ENCODE measurements around the gene C4orf51.

Gene C4orf51

GRCh38 chr4:145730026-145730425 lies 50.1 kb downstream of the C4orf51 start:
- DNase-seq (no peak), ATAC-seq (no peak)
- Mint-ChIP-seq H3K4me1 (peaks cover 23% of the 10 kb centered on the region), H3K27ac (no peak overlapping the region), H3K9me3 (no peaks in the 10 kb centered on the region), H3K4me3 (no peak overlapping the region), H3K27me3 (peaks cover 20% of the 10 kb centered on the region), H3K36me3 (ENCODE audit: low read depth) (no peaks in the 10 kb centered on the region)

DNA sequence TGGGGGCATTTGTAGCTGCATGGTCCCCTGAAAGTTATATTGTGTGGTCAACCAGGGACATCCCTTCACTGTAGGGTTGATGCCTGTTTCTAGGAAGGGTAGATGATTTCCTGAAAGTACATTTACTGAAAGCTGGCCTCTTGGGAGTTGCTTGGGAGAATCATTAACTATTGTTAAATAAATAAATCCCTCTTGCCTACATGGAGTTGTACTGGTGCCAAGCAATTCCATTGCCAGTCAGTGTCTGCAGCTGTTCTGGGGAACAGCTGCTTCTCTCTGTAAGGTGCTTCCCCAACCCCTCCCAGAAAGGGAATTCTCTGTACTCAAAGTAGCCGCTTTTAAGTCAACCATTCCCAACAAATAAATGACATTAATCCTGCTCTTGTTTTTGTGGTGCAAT lies 51.1 kb downstream of the C4orf51 start:
- H3K9me3 Mint-ChIP-seq = no peaks in the 10 kb centered on the region
- H3K27me3 Mint-ChIP-seq = peaks cover 20% of the 10 kb centered on the region
- DNase-seq (no peak), ATAC-seq (no peak)
- no peak overlapping the region for H3K27ac Mint-ChIP-seq
- H3K36me3 Mint-ChIP-seq (ENCODE audit: low read depth) = no peaks in the 10 kb centered on the region
- peaks cover 23% of the 10 kb centered on the region for H3K4me1 Mint-ChIP-seq
- H3K4me3 Mint-ChIP-seq = no peak overlapping the region

- Mint-ChIP-seq H3K4me3 (peak overlapping the region; percentile 71), H3K9me3 (no peaks in the 10 kb centered on the region), H3K27me3 (peaks cover 20% of the 10 kb centered on the region), H3K4me1 (peaks cover 23% of the 10 kb centered on the region), H3K27ac (no peak overlapping the region), H3K36me3 (ENCODE audit: low read depth) (no peaks in the 10 kb centered on the region)
- DNase-seq = no peak
- ATAC-seq = no peak
Measured at GRCh38 chr4:145732001-145732815, 52.3 kb downstream of the C4orf51 start.

- peaks cover 18% of the 10 kb centered on the region for H3K27me3 Mint-ChIP-seq
- peak; percentile 88 for DNase-seq
- peak; percentile 91 for ATAC-seq
- H3K36me3 Mint-ChIP-seq (ENCODE audit: low read depth) = no peaks in the 10 kb centered on the region
- H3K27ac Mint-ChIP-seq = no peak overlapping the region
- H3K4me1 Mint-ChIP-seq = peaks cover 23% of the 10 kb centered on the region
- no peaks in the 10 kb centered on the region for H3K9me3 Mint-ChIP-seq
- peak overlapping the region; percentile 71 for H3K4me3 Mint-ChIP-seq
Measured at GRCh38 chr4:145732895-145733880, 53.2 kb downstream of the C4orf51 start.

DNA sequence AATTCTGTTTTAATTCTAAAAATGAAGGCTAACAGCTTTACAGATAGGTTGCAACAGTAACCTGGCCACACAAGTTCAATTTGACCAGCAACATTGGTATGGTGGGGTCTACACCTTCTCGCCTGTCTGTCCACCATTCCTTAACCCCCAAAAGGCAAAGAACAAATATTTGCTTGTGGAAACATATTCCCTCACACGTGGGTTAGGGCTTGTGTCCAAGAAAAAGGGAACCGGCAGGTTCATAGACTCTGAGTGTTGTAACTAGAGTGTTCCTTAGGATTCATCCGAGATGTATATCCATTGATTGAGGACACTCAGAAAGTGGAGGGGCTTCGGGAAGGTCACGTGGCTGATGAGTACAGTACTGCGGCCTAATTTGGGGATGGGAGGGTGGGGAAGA lies 54.1 kb downstream of the C4orf51 start:
- Mint-ChIP-seq H3K36me3 (ENCODE audit: low read depth) (no peaks in the 10 kb centered on the region), H3K27ac (no peak overlapping the region), H3K4me3 (peak overlapping the region; percentile 71), H3K9me3 (no peaks in the 10 kb centered on the region), H3K27me3 (peaks cover 15% of the 10 kb centered on the region), H3K4me1 (peaks cover 23% of the 10 kb centered on the region)
- ATAC-seq = no peak
- no peak for DNase-seq

GRCh38 chr4:145734576-145735346 lies 54.8 kb downstream of the C4orf51 start:
- Mint-ChIP-seq H3K27me3 (peaks cover 11% of the 10 kb centered on the region), H3K27ac (no peak overlapping the region), H3K4me1 (peaks cover 23% of the 10 kb centered on the region), H3K9me3 (no peaks in the 10 kb centered on the region), H3K4me3 (no peak overlapping the region), H3K36me3 (ENCODE audit: low read depth) (no peaks in the 10 kb centered on the region)
- no peak for DNase-seq
- ATAC-seq = peak; percentile 18

- H3K4me1 Mint-ChIP-seq = peaks cover 23% of the 10 kb centered on the region
- no peaks in the 10 kb centered on the region for H3K36me3 Mint-ChIP-seq (ENCODE audit: low read depth)
- DNase-seq (no peak), ATAC-seq (no peak)
- no peak overlapping the region for H3K27ac Mint-ChIP-seq
- H3K4me3 Mint-ChIP-seq = no peak overlapping the region
- H3K9me3 Mint-ChIP-seq = no peaks in the 10 kb centered on the region
- peaks cover 8% of the 10 kb centered on the region for H3K27me3 Mint-ChIP-seq
Measured at GRCh38 chr4:145735347-145735675, 55.4 kb downstream of the C4orf51 start.

DNA sequence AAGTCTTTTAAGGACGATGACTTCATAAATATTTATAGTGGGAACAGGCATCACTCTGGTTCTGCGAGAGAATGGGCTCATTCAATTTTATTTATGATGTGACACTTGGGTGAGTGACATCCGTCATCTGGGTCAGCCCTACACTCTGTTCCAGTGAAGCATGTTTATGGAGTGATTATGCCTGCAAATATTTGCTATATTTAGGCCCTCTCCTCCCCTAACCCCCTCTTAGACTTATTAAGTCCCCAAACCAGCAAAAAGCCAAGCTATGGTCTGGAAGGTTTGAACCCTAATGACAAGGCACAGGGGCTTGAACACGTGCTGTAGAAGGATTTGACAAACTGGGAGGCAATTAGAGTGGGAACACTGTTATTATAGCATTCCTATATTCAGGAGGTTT lies 55.9 kb downstream of the C4orf51 start:
- Mint-ChIP-seq H3K36me3 (ENCODE audit: low read depth) (no peaks in the 10 kb centered on the region), H3K27me3 (peaks cover 5% of the 10 kb centered on the region), H3K4me3 (no peak overlapping the region), H3K4me1 (peaks cover 23% of the 10 kb centered on the region), H3K9me3 (no peaks in the 10 kb centered on the region), H3K27ac (no peak overlapping the region)
- DNase-seq (no peak), ATAC-seq (no peak)

- DNase-seq (no peak), ATAC-seq (no peak)
- Mint-ChIP-seq H3K36me3 (ENCODE audit: low read depth) (no peaks in the 10 kb centered on the region), H3K9me3 (no peaks in the 10 kb centered on the region), H3K27me3 (peaks cover under 1% of the 10 kb centered on the region), H3K27ac (no peak overlapping the region), H3K4me1 (peaks cover 20% of the 10 kb centered on the region), H3K4me3 (no peak overlapping the region)
Measured at GRCh38 chr4:145736241-145736831, 56.4 kb downstream of the C4orf51 start.

- Mint-ChIP-seq H3K4me3 (no peak overlapping the region), H3K36me3 (ENCODE audit: low read depth) (no peaks in the 10 kb centered on the region), H3K4me1 (peaks cover 2% of the 10 kb centered on the region), H3K27me3 (peaks cover 16% of the 10 kb centered on the region), H3K9me3 (no peaks in the 10 kb centered on the region), H3K27ac (no peak overlapping the region)
- ATAC-seq (no peak), DNase-seq (no peak)
Measured at GRCh38 chr4:145739845-145740244, 59.9 kb downstream of the C4orf51 start.

- no peaks in the 10 kb centered on the region for H3K36me3 Mint-ChIP-seq (ENCODE audit: low read depth)
- no peak for ATAC-seq
- DNase-seq = no peak
- H3K4me1 Mint-ChIP-seq = no peaks in the 10 kb centered on the region
- H3K27ac Mint-ChIP-seq = no peak overlapping the region
- H3K4me3 Mint-ChIP-seq = no peak overlapping the region
- H3K9me3 Mint-ChIP-seq = peaks cover 6% of the 10 kb centered on the region
- H3K27me3 Mint-ChIP-seq = peaks cover 23% of the 10 kb centered on the region
Measured at GRCh38 chr4:145740806-145741205, 60.9 kb downstream of the C4orf51 start.

GRCh38 chr4:145743641-145744040 lies 63.7 kb downstream of the C4orf51 start:
- Mint-ChIP-seq H3K9me3 (peaks cover 6% of the 10 kb centered on the region), H3K27ac (no peak overlapping the region), H3K27me3 (peaks cover 46% of the 10 kb centered on the region), H3K36me3 (ENCODE audit: low read depth) (no peaks in the 10 kb centered on the region), H3K4me3 (no peak overlapping the region), H3K4me1 (no peaks in the 10 kb centered on the region)
- no peak for DNase-seq
- no peak for ATAC-seq

GRCh38 chr4:145755802-145756201 lies 75.9 kb downstream of the C4orf51 start:
- Mint-ChIP-seq H3K4me1 (peaks cover 45% of the 10 kb centered on the region), H3K4me3 (peak overlapping the region; percentile 22), H3K27me3 (peaks cover 14% of the 10 kb centered on the region), H3K36me3 (ENCODE audit: low read depth) (peaks cover 35% of the 10 kb centered on the region), H3K27ac (peak overlapping the region; percentile 92), H3K9me3 (no peaks in the 10 kb centered on the region)
- DNase-seq = peak; percentile 14
- peak; percentile 82 for ATAC-seq

DNA sequence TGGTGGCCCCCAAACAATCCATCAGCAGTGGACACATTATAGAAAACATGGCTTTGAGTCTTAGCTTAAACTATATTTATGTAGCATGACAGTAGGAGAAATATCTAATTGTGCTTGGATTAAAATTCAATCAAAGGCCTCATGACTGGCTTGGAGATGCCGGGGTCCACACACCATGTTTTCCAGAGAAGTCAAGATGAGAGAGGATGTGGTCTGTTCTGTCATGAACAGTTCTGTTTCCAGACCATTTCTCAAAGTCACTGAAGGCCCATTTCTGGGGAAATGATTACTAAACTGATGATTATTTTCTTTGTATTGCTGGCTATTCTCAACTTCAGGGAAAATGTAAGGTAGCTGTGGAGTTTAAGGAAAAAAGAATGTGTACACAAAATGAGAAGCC lies 76.3 kb downstream of the C4orf51 start:
- peak overlapping the region; percentile 22 for H3K4me3 Mint-ChIP-seq
- peak overlapping the region; percentile 92 for H3K27ac Mint-ChIP-seq
- no peaks in the 10 kb centered on the region for H3K9me3 Mint-ChIP-seq
- DNase-seq (no peak), ATAC-seq (peak; percentile 69)
- H3K4me1 Mint-ChIP-seq = peaks cover 45% of the 10 kb centered on the region
- H3K36me3 Mint-ChIP-seq (ENCODE audit: low read depth) = peaks cover 38% of the 10 kb centered on the region
- H3K27me3 Mint-ChIP-seq = peaks cover 9% of the 10 kb centered on the region
